ENCODE results near the gene TRMT1.
A peak's percentile ranks its signal among the peaks of the same experiment; 100 is the strongest.

Gene TRMT1

DNA sequence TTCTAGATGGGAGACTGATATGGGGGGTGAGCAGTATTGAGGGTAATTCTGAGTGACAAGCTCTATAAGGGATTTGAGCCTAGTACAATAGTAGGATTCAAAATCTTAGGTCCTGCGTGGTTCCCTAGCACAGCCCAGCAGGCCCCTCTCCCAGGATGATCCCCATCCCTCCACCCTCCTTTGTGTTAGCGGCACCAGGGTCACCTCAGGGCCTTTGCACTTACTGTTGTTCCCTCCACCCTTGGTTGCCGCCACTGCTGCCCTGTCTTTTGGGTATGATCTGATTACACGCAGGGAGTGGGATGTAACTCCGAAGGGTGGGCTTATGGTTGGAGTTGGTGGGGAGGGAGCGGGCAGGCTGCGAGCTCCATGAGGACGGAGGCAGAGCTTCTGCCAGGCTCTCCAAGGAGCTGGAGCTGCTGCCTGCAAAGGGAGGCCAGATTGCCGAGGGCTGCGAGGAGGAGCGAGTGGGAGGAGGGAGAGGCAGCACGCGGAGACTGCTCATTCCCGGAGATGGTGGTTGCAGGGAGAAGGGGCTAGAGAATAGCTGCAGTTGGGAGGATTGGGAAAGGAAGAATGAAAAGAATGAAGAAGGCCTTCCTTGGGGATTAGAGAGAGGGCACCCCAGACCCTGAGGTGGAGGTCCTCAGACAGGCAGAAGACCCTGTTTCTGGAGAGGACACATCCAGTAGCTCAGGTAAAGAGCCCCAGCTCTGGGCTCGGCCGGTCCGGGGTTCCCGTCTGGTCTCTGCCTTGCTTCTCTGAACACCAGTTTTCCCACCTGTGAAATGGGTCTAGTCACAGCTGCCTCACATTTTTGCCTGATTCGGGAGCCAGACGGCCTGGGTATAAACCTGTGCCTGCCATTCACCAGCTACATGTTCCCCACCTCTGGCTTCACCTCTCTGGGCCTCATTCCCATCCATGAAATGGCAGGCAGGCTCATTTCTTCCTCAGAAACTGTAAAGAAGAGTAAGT, 6.7 kb upstream of the TRMT1 start:
- no peak for DNase-seq (ENCODE audit: low spot score)

DNA sequence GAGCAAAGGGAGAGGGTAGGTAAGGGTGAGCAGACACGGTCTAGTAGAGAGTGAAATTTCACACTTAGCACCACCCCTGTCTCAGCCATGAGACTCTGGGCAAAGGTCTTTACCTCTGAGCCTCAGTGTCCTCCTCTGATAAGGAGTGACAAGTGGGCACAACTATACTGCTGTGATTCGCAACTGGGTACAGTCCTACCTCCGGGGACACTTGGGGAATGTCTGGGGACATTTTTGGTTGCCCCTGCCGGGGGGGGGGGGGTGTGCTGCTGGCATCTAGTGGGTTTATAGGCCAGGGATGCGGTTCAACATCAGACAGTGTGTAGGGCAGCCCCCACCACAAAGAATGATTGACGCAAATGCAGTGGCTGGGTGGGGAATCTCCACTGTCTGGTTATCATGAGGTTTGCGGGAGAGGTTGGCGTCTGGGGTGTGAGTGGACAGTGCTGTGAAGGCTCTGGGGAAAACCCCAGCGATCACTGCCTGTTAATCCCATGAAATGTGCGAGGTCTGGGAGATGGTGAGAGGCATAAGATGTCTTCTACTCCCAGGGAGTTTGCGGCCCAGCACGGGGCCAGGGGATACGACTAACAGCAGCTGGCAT, 5.8 kb upstream of the TRMT1 start:
- no peak for DNase-seq (ENCODE audit: low spot score)

DNA sequence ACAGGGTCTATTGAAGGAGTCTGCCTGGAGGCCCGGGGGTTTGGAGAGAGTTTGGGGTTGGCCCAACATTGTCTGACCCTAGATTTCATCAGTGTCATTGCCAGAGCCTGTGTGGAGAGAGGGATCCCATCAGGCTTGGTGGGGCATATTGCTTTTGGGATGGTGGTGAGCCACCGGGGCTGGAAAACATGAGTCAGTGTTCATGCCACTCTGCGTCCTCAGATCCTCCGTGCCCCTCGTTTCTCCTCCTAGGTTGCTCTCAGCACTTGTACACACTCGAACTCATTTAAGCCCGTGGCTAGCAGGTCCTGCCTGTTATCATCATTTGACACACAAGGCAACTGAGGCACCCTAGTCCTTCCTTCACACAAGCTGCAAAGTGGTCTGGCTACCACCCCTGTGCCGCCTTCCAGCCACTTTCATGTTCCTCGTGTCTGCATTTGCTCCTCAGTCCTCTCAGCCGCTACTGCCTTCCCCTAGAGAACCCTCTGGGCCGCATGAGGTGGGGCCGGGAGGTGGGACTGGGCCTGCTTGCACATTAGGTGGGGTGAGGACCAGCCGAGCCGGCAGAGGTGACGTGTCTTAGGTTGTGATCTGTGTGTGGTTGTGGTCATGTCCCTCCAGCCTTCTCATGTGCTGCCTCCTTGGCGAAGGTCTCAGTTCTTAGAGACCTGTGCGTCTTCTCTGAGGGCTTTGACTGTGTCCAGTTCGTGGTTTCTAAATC, 5.2 kb upstream of the TRMT1 start:
- no peak for DNase-seq (ENCODE audit: low spot score)

GRCh38 chr19:13120817-13121216, 4.3 kb upstream of the TRMT1 start:
- no peak for DNase-seq (ENCODE audit: low spot score)

- no peak for DNase-seq (ENCODE audit: low spot score)
These were observed 3.5 kb upstream of the TRMT1 start for GRCh38 chr19:13120031-13120430.

- no peak for DNase-seq (ENCODE audit: low spot score)
These were observed 3.1 kb upstream of the TRMT1 start for GRCh38 chr19:13119627-13120026.

DNA sequence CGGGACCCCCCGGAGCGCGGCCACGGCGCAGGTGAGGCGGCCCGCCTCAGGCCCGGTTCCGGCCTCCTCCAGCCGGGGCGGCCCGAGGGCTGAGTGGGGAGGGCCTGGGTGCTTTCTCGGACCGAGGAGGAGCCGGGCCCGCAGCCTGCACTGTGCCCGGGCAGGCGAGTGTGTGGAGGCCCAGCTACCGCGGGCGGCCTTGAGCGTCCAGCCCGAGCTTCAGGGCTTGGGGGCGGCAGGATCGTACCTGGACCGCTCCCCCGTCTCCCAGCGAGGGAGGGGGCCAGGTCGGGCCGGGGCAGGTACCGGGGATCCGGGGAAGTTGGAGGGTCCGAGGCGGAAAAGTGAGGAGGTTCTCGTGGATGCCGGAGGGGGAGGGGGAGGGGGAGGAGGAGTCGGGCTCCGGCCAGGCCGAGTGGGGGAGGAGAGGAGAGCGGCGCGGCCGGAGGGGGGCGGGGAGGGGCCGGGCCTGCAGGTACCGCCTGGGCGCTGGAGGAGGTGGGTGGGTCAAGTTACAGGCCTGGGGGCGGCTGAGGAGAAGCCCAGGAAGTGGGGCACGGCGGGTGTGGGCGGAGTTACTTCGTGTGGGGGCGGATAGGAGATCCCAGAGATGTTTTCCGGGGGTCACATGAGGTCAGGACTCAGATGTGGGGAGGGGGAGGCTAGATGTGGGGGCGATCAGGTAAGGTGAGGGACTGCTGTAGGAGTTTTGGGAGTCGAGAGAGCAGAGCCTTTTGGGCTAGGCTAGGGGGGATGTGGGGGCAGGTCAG, 2.1 kb upstream of the TRMT1 start:
- DNase-seq (ENCODE audit: low spot score) = peak; percentile 40

GRCh38 chr19:13117772-13118423, 1.4 kb upstream of the TRMT1 start, which contains the start of gene NACC1:
Gene NACC1, plus strand, starts transcription at chr19:13118264. Its CDS starts 16,944 bp downstream, at chr19:13135208.
- peak; percentile 92 for DNase-seq (ENCODE audit: low spot score)

GRCh38 chr19:13117176-13117771, 734 bp upstream of the TRMT1 start:
- no peak for DNase-seq (ENCODE audit: low spot score)

- DNase-seq (ENCODE audit: low spot score) = no peak
These were observed 631 bp downstream of the TRMT1 start for GRCh38 chr19:13115936-13116281.

- no peak for DNase-seq (ENCODE audit: low spot score)
These were observed 4.0 kb downstream of the TRMT1 start for GRCh38 chr19:13112555-13112954.

DNA sequence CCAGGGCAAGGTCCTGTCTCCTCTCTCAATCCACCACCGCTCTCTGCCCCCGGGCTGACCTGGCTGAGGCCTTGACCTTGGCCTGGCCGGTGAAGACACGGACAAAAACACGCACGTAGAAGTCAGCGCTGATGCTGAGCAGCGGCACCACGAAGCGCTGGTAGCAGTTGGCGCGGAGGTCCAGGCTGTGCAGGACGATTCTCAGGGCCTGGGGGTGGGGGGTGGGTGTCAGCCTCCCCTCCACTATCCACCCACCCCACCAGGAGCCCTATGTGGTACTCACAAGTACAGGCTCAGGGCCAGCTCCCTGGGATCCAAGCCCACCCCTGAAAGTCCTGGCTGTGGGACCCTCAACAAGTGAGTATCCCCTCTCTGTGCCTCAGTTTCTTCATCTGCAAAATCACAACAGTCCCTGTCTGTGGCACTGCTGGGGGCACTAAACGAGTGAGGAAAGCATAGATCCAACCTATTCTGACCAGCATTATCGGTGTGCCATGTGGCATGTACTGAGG, 6.4 kb downstream of the TRMT1 start:
- no peak for DNase-seq (ENCODE audit: low spot score)

DNA sequence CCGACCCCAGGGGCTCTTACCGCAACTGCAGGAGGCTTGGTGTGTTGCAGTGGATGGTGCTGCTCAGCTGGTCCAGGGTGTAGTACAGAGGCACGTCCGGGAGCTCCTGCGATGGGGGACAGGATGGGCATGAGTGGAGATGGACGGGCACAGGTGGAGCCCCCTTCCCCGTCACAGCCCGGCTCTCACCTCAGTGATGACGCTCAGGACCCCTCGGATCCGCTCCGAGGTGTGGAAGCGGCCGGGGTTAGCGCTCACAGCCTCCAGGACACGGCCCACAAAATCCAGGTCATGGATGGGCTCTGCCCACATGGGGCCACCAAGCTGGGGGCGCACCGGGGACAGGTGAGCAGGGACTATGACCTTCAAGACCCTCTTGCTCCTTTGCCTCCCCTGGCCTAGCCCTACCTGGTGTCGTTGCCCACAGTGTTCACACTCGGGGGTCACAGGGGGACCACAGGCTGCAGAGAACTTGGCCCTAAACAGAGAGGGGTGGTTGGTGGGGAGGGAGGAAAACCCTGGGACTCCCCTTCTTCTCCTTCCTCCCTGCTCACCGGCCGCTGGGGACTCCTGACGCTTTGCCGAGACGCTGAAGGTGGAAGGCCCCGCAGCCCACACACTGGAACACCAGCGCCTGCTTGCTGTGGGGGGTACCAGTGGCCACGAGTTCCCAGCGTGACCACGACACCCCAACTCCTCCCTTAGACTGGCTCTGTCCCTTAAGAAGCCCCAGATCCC, 7.0 kb downstream of the TRMT1 start:
- DNase-seq (ENCODE audit: low spot score) = no peak

- peak; percentile 49 for DNase-seq (ENCODE audit: low spot score)
These were observed 11.5 kb downstream of the TRMT1 start for GRCh38 chr19:13104848-13105711.

DNA sequence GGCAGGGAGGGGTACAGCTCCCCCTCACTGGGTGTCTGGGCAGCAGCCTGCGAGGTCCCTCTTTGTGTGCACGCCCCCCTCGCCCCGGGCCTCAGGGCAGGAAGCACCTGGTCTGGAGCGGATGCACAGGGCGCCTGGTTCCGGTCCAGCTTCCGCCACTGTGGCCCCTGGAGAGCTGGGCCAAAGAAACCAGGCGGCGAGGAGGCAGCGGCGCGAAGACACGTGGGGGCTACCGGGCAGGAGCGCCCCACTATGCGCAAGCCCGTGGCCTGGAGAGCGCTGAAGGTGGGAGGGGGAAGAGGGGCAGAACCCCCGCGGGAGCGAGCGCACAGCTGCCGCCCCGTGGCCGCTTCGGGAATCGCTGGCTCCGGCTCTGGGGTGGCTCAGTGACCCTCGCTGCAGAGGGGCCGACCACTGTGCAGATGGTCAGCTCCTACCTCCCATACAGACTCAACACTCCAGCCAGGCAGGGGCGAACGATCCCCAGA, 12.1 kb downstream of the TRMT1 start:
- peak; percentile 93 for DNase-seq (ENCODE audit: low spot score)

DNA sequence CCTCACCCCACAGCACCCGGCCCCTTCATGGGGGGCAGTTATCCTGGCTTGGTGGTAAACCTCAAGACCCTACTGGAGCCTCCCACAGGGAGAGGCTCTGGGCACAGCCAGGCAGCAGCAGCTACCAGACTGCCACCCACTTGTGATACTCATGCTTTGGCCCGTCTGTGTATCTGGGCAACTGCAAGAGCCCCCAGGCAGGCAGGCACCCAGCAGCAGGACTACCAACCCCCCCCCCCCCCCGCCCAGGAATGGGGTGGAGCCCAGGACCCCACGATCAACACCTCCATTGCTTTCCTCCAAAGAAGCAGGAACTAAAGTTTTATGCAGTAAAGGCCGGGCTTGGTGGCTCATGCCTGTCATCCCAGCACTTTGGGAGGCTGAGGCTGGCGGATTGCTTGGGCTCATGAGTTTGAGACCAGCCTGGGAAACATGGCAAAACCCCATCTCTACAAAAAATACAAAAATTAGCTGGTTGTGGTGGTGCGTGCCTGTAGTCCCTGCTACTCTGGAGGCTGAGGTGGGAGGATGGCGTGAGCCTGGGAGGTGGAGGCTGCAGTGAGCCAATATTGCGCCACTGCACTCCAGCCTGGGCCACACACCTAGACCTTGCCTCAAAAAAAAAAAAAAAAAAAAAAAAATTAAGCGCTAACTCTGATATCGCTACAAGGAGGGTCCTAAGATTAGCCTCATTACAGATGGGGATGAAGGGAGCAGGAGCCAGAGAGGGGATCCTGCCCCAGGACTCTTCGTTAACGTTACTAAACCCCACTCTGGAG, 12.8 kb downstream of the TRMT1 start:
- peak; percentile 58 for DNase-seq (ENCODE audit: low spot score)

GRCh38 chr19:13102666-13103580, 13.6 kb downstream of the TRMT1 start, which contains the start of gene LYL1:
Gene LYL1, minus strand, starts transcription at chr19:13102858. Its CDS starts 1,687 bp downstream, at chr19:13101171.
- DNase-seq (ENCODE audit: low spot score) = peak; percentile 83
